Measurements from ENCODE around the gene MRPS24.

GRCh38 chr7:43906331-43907010, 37.2 kb upstream of the MRPS24 start, which contains the start of gene URGCP:
- TF ChIP-seq CTCF (conservative IDR thresholded peaks at IDR 0.05; ENCODE audit: low read depth, low read length), result no peak
- TF ChIP-seq EZH2 (IDR thresholded peaks at IDR 0.05; ENCODE audit: borderline replicate concordance, low read depth, low read length, poor library complexity, severe bottlenecking), result no peak

All from A673 (cell line).